ENCODE results near the gene CENPO.

Gene CENPO

GRCh38 chr2:24792874-24793760 is at the start of gene CENPO, which contains the start of gene PTRHD1:
CENPO (plus strand) TSS chr2:24793425; CDS start chr2:24793920, 495 bp downstream.
PTRHD1 (minus strand) TSS chr2:24793391; CDS start chr2:24793377, 14 bp downstream.
- H3K36me3 Mint-ChIP-seq (ENCODE audit: low read depth), result peaks cover 24% of the 10 kb centered on the region
- peak within 1 kb of the TSS; percentile 99 for H3K27ac Mint-ChIP-seq
- H3K4me3 Mint-ChIP-seq, result peak within 1 kb of the TSS; percentile 95
- no peaks in the 10 kb centered on the region for H3K27me3 Mint-ChIP-seq (ENCODE audit: low read depth)
- H3K4me1 Mint-ChIP-seq (ENCODE audit: low read depth), result peaks cover 30% of the 10 kb centered on the region
- H3K9me3 Mint-ChIP-seq, result no peaks in the 10 kb centered on the region

DNA sequence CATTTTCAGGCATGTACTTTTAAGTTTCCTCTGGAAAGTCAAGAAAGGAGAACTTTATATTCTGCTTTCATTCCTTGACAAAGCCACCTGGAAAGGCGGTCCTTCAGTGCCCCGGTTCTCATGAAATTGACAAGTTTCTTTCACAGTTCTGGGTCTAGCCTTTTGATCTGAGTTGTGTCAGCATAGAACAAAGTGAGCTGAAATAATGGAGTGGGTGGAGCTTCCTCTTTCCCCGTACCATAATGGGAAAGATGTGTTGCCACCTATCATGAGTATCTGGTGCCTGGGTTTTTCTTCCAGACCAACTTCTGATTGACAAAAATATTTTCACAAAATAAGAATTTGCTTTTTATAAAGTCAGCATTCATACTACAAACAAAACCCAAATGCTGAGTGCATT is 49.3 kb upstream of the CENPO start:
- Mint-ChIP-seq H3K4me3 (no peak overlapping the region), H3K27ac (no peak overlapping the region), H3K9me3 (no peaks in the 10 kb centered on the region), H3K4me1 (ENCODE audit: low read depth) (peaks cover 8% of the 10 kb centered on the region), H3K27me3 (ENCODE audit: low read depth) (no peaks in the 10 kb centered on the region), H3K36me3 (ENCODE audit: low read depth) (peaks cover 18% of the 10 kb centered on the region)

- H3K9me3 Mint-ChIP-seq, result no peaks in the 10 kb centered on the region
- H3K27ac Mint-ChIP-seq, result no peak overlapping the region
- H3K4me1 Mint-ChIP-seq (ENCODE audit: low read depth), result peaks cover 8% of the 10 kb centered on the region
- no peak overlapping the region for H3K4me3 Mint-ChIP-seq
- H3K27me3 Mint-ChIP-seq (ENCODE audit: low read depth), result no peaks in the 10 kb centered on the region
- H3K36me3 Mint-ChIP-seq (ENCODE audit: low read depth), result peaks cover 17% of the 10 kb centered on the region
Observed at GRCh38 chr2:24744356-24744755, 48.9 kb upstream of the CENPO start.

DNA sequence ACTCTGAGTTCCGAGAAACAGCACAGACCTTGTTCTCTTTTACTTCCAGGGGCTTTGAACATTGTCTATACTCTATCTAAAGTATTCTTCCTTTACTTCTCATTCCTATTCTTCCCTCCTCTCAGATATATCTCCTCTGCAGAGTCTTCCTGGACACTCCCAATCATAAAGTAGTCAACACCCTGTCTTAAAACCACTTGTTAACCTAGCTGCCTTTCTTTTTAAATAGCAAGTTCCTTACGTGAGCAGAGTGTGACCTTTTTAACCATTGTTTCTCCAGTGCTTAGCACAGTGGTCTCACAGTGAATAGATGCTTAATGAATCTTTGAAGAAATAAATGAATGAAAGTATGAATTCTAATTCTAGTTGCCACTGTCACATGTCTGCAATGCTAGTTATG is 47.4 kb upstream of the CENPO start:
- peaks cover 8% of the 10 kb centered on the region for H3K4me1 Mint-ChIP-seq (ENCODE audit: low read depth)
- H3K27ac Mint-ChIP-seq, result no peak overlapping the region
- no peak overlapping the region for H3K4me3 Mint-ChIP-seq
- no peaks in the 10 kb centered on the region for H3K9me3 Mint-ChIP-seq
- H3K27me3 Mint-ChIP-seq (ENCODE audit: low read depth), result no peaks in the 10 kb centered on the region
- H3K36me3 Mint-ChIP-seq (ENCODE audit: low read depth), result peaks cover 17% of the 10 kb centered on the region

DNA sequence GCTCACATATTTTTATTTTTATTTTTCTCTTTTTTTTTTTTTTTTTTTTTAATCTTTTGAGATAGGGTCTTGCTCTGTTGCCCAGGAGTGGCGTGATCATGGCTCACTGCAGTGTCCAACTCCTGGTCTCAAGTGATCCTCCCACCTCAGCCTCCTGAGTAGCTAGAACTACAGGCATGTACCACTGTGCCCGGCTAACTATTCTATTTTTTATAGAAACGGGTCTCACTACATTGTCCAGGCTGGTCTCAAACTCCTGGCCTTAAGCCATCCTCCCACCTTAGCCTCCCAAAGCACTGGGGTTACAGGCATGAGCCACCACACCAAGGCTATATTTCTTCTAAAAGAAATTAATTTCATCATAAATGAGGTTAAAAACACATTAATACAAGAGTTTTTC is 45.9 kb upstream of the CENPO start:
- H3K27me3 Mint-ChIP-seq (ENCODE audit: low read depth), result no peaks in the 10 kb centered on the region
- peaks cover 15% of the 10 kb centered on the region for H3K36me3 Mint-ChIP-seq (ENCODE audit: low read depth)
- H3K4me1 Mint-ChIP-seq (ENCODE audit: low read depth), result peaks cover 8% of the 10 kb centered on the region
- H3K9me3 Mint-ChIP-seq, result no peaks in the 10 kb centered on the region
- no peak overlapping the region for H3K4me3 Mint-ChIP-seq
- H3K27ac Mint-ChIP-seq, result no peak overlapping the region

DNA sequence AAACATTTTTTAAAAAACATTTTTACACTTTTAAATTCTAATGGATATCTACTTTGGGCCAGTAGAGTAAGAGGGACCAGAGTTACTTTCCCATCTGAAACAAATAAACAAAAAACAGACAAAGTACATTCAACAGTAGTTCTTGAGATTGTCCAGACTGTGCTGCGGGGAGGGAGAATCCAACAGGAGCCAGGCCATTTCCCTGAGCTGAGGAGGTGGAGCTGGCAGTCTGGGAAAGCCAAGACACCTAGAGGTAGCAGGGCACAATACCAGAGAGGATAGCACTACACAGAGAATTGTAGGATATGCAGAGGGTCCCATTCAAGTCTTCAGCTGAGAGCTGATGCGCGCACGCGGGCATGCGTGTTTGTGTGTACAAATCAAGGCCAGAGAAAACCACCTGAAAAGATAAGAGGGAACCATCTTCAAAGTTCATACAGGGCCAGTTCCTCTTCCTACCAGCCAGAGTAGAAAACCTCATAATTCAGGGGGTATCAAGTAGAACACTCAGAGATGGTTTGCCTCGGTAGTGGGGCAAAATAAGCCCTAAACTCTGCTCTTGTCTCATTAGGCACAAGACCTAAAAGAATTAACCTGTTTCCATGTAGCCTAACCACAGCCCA is 44.0 kb upstream of the CENPO start:
- Mint-ChIP-seq H3K4me3 (no peak overlapping the region), H3K27me3 (ENCODE audit: low read depth) (no peaks in the 10 kb centered on the region), H3K36me3 (ENCODE audit: low read depth) (peaks cover 8% of the 10 kb centered on the region), H3K27ac (no peak overlapping the region), H3K9me3 (no peaks in the 10 kb centered on the region), H3K4me1 (ENCODE audit: low read depth) (peaks cover 2% of the 10 kb centered on the region)

DNA sequence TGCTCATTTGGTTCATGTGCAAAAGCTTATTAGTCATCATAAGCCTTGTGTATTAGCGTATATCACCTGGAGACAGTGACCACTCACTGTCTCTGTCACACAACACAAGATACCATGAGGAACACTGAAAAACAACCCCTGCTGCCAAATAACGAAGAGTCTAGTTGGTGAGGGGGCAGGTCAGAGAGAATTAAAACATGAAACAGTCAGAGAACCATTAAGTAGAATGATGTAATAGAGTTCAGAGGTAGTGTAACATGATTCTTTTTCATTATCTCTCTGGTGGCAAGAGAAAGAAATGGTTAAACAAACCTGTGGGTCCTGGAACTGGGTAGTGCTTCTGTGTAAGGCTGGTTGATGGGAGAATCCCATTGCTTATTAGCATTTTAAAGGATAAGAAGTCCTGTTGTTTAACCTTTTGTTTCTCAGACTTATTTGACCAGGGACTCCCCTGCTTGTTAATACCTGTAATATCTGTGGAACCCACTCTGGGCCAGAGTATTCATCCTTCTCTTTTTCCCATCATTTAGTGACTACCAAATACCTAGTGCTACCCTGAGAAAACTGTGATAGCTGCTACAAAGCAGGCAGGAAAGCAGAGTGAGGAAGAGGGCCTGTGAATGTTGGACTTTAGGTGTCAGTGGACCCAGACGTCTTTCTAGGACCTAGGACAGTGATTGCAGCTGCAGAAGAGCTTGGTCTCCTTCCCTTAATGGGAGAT is 38.1 kb upstream of the CENPO start:
- Mint-ChIP-seq H3K9me3 (no peaks in the 10 kb centered on the region), H3K27me3 (ENCODE audit: low read depth) (no peaks in the 10 kb centered on the region), H3K36me3 (ENCODE audit: low read depth) (peaks cover 9% of the 10 kb centered on the region), H3K4me3 (no peak overlapping the region), H3K27ac (no peak overlapping the region), H3K4me1 (ENCODE audit: low read depth) (no peaks in the 10 kb centered on the region)

GRCh38 chr2:24756789-24757188 is 36.4 kb upstream of the CENPO start:
- no peaks in the 10 kb centered on the region for H3K27me3 Mint-ChIP-seq (ENCODE audit: low read depth)
- H3K4me1 Mint-ChIP-seq (ENCODE audit: low read depth), result no peaks in the 10 kb centered on the region
- no peak overlapping the region for H3K27ac Mint-ChIP-seq
- H3K9me3 Mint-ChIP-seq, result no peaks in the 10 kb centered on the region
- H3K36me3 Mint-ChIP-seq (ENCODE audit: low read depth), result peaks cover 9% of the 10 kb centered on the region
- H3K4me3 Mint-ChIP-seq, result no peak overlapping the region

DNA sequence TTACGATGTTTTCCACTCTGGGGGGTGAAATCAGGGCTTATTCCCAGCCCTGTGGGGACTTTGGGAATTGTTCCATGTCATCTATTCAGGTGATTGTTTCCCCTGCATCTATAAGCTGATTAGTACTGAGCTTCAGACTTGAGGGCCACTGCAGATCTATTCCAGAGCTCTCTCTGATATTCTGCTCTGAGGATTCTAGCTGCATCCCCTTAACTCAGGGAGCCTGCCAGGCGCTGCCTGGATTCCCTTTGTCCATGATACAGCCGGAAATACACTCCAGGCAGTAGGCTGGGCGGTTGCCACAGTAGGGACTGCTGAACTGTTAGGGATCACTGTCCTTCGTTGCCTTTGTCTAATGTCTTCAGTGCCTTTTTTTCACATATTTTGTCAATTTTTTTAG is 31.4 kb upstream of the CENPO start:
- H3K36me3 Mint-ChIP-seq (ENCODE audit: low read depth), result peaks cover 20% of the 10 kb centered on the region
- H3K9me3 Mint-ChIP-seq, result no peaks in the 10 kb centered on the region
- no peak overlapping the region for H3K27ac Mint-ChIP-seq
- H3K4me3 Mint-ChIP-seq, result no peak overlapping the region
- peaks cover 7% of the 10 kb centered on the region for H3K4me1 Mint-ChIP-seq (ENCODE audit: low read depth)
- no peaks in the 10 kb centered on the region for H3K27me3 Mint-ChIP-seq (ENCODE audit: low read depth)

- H3K36me3 Mint-ChIP-seq (ENCODE audit: low read depth), result peaks cover 22% of the 10 kb centered on the region
- H3K27me3 Mint-ChIP-seq (ENCODE audit: low read depth), result no peaks in the 10 kb centered on the region
- peaks cover 7% of the 10 kb centered on the region for H3K4me1 Mint-ChIP-seq (ENCODE audit: low read depth)
- H3K9me3 Mint-ChIP-seq, result no peaks in the 10 kb centered on the region
- no peak overlapping the region for H3K4me3 Mint-ChIP-seq
- H3K27ac Mint-ChIP-seq, result no peak overlapping the region
Observed at GRCh38 chr2:24762518-24762917, 30.7 kb upstream of the CENPO start.

DNA sequence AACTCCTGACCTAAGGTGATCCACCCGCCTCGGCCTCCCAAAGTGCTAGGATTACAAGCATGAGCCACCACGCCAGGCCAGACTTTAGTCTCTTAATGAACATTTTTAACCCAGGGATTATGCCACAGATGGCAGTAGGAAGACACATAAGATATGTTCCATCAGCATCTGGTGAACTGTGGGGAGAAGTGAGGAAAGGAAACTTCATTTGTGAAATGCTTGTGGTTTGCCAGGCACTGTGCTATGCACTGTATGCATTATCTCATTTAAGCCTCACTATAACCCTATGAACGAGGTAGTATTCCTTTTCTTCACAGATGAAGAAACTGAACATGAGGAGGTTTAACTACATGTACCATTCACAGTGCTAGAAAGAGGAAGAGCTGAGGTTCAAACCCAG is 29.4 kb upstream of the CENPO start:
- Mint-ChIP-seq H3K36me3 (ENCODE audit: low read depth) (peaks cover 19% of the 10 kb centered on the region), H3K27me3 (ENCODE audit: low read depth) (no peaks in the 10 kb centered on the region), H3K4me3 (no peak overlapping the region), H3K9me3 (no peaks in the 10 kb centered on the region), H3K27ac (no peak overlapping the region), H3K4me1 (ENCODE audit: low read depth) (peaks cover 7% of the 10 kb centered on the region)

DNA sequence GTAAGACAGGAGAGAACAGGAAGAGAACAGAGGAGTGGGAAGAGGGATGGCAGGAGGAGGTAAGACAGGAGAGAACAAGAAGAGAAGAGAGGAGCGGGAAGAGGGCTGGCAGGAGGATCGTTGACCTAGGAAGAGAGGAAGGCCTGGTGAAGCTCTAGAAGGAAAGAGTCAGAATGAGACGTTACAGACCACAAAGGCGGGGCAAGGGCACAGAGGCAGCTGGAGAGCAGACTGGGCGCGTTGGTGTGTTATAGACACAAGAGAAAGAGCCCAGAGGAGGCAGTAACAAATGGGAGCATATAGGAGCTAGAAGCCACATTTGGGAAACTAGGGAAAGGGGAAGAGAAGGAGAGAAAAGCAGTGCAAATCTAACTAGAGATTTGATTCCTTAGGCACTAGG is 26.6 kb upstream of the CENPO start:
- Mint-ChIP-seq H3K27ac (peak overlapping the region; percentile 8), H3K4me3 (no peak overlapping the region), H3K4me1 (ENCODE audit: low read depth) (peaks cover 11% of the 10 kb centered on the region), H3K27me3 (ENCODE audit: low read depth) (no peaks in the 10 kb centered on the region), H3K9me3 (no peaks in the 10 kb centered on the region), H3K36me3 (ENCODE audit: low read depth) (peaks cover 24% of the 10 kb centered on the region)

GRCh38 chr2:24768013-24768412 is 25.2 kb upstream of the CENPO start:
- Mint-ChIP-seq H3K27ac (no peak overlapping the region), H3K36me3 (ENCODE audit: low read depth) (peaks cover 24% of the 10 kb centered on the region), H3K4me1 (ENCODE audit: low read depth) (peaks cover 11% of the 10 kb centered on the region), H3K9me3 (no peaks in the 10 kb centered on the region), H3K27me3 (ENCODE audit: low read depth) (no peaks in the 10 kb centered on the region), H3K4me3 (no peak overlapping the region)

GRCh38 chr2:24768601-24769000 is 24.6 kb upstream of the CENPO start:
- Mint-ChIP-seq H3K27ac (no peak overlapping the region), H3K4me3 (no peak overlapping the region), H3K4me1 (ENCODE audit: low read depth) (peaks cover 11% of the 10 kb centered on the region), H3K27me3 (ENCODE audit: low read depth) (no peaks in the 10 kb centered on the region), H3K9me3 (no peaks in the 10 kb centered on the region), H3K36me3 (ENCODE audit: low read depth) (peaks cover 24% of the 10 kb centered on the region)

Data from T-helper 1 cell treated with Interleukin-12 subunit alpha and Interleukin-12 subunit beta and Interleukin-4 antibody, amounts not matched to agents 30 μg/mL and 1 μg/mL, for 36 hours (primary cell).